ENCODE data around the gene GSTA4.

The GSTA4 gene

GRCh38 chr6:52995089-52995912 is at the start of gene GSTA4:
GSTA4 (minus strand) TSS chr6:52995284; CDS start chr6:52994243, 1,041 bp downstream.
- H3K4me3 ChIP-seq (ENCODE audit: low read depth, low read length) = peak within 1 kb of the TSS; percentile 69

DNA sequence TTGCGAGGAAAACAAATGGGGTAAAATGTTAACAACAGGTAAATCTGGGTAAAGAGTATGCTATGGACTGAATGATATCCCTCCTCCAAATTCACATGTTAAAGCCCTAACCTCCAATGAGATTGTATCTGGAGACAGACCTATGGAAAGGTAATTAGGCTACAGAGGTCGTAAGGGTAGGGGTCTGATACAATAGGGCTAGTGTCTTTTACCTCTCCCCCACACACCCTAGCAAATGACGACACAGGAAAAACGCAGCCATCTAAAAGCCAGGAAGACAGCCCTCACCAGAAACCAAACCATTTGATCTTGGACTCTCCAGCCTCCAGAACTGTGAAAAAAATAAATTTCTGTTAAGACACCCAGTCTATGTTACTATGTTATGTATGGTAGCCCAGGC is 49.5 kb upstream of the GSTA4 start:
- H3K4me3 ChIP-seq (ENCODE audit: low read depth, low read length) = no peak overlapping the region

DNA sequence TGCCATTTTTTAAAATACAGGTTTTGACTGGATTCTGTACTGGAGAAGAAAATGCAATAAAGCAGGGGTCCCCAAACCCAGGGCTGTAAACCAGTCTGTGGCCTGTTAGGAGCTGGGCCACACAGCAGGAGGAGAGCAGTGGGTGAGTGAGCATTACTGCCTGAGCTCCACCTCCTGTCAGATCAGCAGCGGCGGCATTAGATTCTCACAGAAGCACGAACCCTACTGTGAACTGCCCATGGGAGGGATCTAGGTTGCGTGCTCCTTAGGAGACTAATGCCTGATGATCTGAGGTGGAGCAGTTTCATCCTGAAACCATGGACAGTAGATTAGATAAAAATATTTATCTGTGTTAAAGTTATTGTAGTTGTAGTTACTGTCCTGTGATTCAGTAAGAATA is 49.0 kb upstream of the GSTA4 start:
- no peak overlapping the region for H3K4me3 ChIP-seq (ENCODE audit: low read depth, low read length)

GRCh38 chr6:53043581-53043980 is 48.5 kb upstream of the GSTA4 start:
- no peak overlapping the region for H3K4me3 ChIP-seq (ENCODE audit: low read depth, low read length)

GRCh38 chr6:53042112-53042511 is 47.0 kb upstream of the GSTA4 start:
- no peak overlapping the region for H3K4me3 ChIP-seq (ENCODE audit: low read depth, low read length)

DNA sequence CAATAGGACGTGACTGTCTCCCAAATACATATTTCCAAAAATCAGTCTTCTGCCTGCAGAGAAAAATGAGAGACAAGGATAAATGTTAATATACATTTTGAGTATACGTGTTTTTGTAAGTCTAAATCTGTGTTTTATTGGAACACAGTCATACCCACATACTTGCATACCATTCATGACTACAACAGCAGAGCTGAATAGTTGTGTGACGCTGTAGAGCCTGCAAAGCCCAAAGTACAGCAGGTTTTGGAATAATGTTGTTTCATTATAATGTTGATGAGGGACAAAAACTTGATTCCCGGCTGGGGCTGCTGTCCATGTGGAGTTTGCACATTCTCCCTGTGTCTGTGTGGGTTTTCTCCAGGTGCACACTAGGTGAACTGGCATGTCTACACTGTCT is 46.3 kb upstream of the GSTA4 start:
- H3K4me3 ChIP-seq (ENCODE audit: low read depth, low read length) = no peak overlapping the region

- no peak overlapping the region for H3K4me3 ChIP-seq (ENCODE audit: low read depth, low read length)
Observed at GRCh38 chr6:53038596-53038995, 43.5 kb upstream of the GSTA4 start.

DNA sequence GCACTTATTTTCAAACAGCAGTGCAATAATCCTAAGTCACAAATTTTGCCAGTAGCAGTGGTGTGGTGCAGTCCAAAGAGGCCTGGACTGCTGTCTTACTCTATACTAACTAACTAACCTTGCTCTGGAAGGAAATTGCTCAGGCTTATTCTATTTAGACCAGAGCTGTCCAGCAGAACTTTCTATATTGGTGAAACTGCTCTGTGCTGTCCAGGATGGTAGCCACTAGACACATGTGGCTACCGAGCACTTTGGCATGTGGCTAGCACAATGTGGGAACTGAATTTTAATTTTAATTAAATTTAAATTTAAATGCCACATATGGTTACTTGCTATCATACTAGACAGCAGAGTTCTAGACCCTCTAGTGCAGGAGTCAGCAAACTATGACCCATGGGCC is 43.1 kb upstream of the GSTA4 start:
- no peak overlapping the region for H3K4me3 ChIP-seq (ENCODE audit: low read depth, low read length)

DNA sequence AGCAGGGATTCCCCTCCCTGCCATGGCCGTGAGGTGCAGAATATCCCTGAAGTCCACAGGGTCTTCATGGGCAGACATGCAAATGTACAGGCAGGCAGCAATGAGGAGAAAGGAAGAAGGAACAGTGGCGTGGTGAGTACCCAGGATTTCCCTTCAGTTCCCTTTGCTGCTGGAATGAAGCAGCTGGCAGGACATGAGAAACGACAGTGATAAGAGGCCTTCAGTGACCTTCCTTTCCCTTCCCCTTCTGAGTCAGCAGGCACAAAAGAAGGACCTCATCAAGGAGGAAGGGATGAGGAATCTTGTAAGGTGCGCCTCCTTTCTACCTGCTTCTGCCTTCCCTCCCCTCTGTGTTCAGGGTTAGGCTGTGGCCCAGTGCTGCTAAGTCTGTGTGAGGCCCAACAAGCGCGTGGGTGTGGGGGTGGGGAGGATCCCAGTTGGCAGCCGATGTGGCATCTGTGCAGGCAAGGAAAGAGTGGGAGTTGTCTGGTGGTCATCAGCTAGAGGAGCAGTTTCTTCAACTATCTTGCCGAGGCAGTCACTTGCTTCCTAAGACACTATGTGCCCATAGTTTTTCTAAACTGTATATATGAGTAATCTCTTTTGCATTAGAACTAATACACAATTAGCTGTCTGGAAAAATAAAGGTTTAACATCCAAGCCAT is 40.6 kb upstream of the GSTA4 start:
- no peak overlapping the region for H3K4me3 ChIP-seq (ENCODE audit: low read depth, low read length)

DNA sequence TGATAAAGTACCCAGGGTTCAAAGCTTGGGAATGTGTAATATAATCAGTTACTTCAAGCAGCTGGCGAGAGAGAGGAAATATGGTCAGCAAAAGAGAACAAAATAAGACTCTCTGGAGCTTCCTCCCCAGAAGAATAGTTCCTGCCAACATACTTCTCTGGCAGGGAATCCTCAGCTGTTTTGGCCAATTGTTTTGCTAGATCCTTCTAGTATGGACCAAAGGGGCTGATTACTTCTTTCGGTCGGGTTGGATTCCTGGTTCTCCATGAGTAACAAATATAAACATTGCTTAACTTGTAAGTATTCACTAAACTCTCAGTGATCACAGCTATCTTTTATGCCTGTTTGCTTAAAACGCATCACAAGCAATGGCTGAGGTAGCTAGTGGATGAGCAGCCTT is 38.7 kb upstream of the GSTA4 start:
- no peak overlapping the region for H3K4me3 ChIP-seq (ENCODE audit: low read depth, low read length)

DNA sequence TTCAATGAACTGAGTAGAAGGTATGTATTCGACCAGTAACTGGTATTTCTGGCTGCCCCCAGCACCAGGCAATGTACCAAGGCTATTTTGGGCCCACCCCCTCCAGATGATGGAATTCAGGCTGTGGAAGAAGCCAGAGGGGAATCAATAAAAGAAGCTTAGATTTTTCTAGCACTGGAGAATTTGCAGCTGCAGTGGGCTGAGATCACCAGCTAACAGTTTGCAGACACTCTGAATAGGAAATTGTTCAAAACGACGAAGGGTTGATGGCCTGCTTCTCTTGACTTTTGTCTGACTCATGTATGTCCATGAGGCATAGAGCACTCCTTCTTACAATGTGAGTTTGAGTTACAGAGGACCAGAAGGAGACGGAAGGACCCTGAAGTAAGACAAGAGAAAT is 37.8 kb upstream of the GSTA4 start:
- no peak overlapping the region for H3K4me3 ChIP-seq (ENCODE audit: low read depth, low read length)

DNA sequence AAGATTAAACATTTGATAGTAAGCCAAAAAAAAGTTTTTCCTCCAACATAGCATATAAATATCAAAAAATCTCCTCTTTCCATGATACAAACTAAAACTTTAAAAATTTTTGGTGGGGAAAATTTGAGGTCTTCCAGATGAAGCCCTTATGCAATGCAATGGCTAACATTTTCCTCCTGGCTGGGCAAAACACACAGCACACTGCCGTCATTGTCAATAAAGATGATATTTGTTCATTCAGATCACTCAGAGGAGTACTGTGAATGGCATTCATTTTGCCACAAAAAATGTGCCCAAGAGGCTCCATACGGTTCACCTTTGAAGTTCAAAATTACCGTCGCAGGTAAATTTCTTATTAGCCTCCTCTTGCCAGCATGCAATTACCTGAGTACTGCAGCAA is 36.2 kb upstream of the GSTA4 start:
- no peak overlapping the region for H3K4me3 ChIP-seq (ENCODE audit: low read depth, low read length)

GRCh38 chr6:53029761-53030160 is 34.7 kb upstream of the GSTA4 start:
- no peak overlapping the region for H3K4me3 ChIP-seq (ENCODE audit: low read depth, low read length)

GRCh38 chr6:53029257-53029656 is 34.2 kb upstream of the GSTA4 start:
- H3K4me3 ChIP-seq (ENCODE audit: low read depth, low read length) = no peak overlapping the region

GRCh38 chr6:53028467-53028866 is 33.4 kb upstream of the GSTA4 start:
- H3K4me3 ChIP-seq (ENCODE audit: low read depth, low read length) = no peak overlapping the region

DNA sequence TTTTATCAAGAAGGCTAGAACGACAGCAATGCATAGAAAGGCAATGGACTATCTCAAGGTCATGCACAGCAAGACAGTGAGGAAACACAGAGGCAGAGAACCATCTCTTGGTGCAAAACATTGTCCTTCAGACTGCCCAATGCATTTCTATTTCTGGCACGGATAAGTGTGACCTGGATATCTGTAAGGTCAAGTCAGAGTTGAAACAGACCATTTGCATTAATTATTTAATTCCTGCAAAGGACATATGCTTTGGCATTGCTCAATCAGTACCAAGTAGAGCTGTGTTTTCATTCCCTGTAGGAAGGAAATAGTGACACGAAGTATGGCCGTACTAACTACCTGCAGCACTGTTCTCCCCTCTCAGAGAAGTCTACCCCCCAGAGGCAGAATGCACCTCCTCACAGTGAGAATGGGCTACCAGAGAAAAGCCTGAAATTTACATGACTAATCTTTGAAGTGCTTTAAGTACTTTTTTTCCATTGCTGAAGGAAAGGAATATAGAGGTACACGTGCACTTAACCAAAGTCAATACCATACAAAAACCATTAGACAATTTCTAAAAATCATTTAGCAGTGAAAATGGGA is 32.1 kb upstream of the GSTA4 start:
- no peak overlapping the region for H3K4me3 ChIP-seq (ENCODE audit: low read depth, low read length)

GRCh38 chr6:53026526-53026925 is 31.4 kb upstream of the GSTA4 start:
- no peak overlapping the region for H3K4me3 ChIP-seq (ENCODE audit: low read depth, low read length)

GRCh38 chr6:53023323-53023722 is 28.2 kb upstream of the GSTA4 start:
- no peak overlapping the region for H3K4me3 ChIP-seq (ENCODE audit: low read depth, low read length)

- H3K4me3 ChIP-seq (ENCODE audit: low read depth, low read length) = no peak overlapping the region
Observed at GRCh38 chr6:53020005-53020744, 25.1 kb upstream of the GSTA4 start.

GRCh38 chr6:53018446-53018845 is 23.4 kb upstream of the GSTA4 start:
- H3K4me3 ChIP-seq (ENCODE audit: low read depth, low read length) = no peak overlapping the region

DNA sequence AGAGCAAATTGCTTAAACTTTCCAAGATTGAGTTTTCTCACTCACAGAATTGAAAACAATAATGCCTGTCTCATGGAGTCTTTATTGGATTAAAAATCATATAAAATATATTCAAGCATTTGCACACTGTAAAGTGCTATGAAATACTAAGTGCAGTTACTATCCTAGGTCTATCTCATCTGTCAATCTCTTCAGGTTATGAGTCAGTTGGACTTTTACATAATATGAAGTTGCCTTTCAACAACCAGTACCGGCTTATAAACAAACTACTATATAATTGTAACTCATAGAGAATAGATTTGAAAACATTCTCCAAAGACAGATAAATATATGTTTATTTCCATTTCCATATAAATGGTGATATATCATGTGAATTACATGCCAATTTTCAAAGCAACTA is 20.4 kb upstream of the GSTA4 start:
- no peak overlapping the region for H3K4me3 ChIP-seq (ENCODE audit: low read depth, low read length)

Data from iPS-11a (cell line).